Caco-2 (cell line): ENCODE measurements around the gene ADD2. TPM values are rescaled to one million over a fixed set of nuclear protein-coding genes. Genes with fewer than 3 reads are reported as not detected.

Experiments used
- BruUV-seq: library from RNA; stranded (reverse); fragments of 400-500 nt; replicated peaks from 2 replicates; lab custom pipeline; 2021; lab: Mats Ljungman, UMichigan
- CTCF ChIA-PET: fragments of 300-600 bp; sonication (Branson Sonifier 250); formaldehyde crosslinking; loops from one replicate; lab custom pipeline; 2022; ENCODE audit warnings: antibody characterized with exemption; lab: Charles Lee
- POLR2A ChIA-PET: fragments of 300-600 bp; sonication (Branson Sonifier 250); formaldehyde crosslinking; loops from one replicate; lab custom pipeline; 2022; ENCODE audit warnings: antibody characterized with exemption; lab: Charles Lee
- DNase-seq, 2 experiments: peaks; one replicate each; pipeline versions ENCODE4 v3.0.0 to v3.0.0-alpha.2; 2020 to 2022
- H3K27me3 ChIP-seq: replicated peaks from 2 replicates; pipeline ENCODE4 v1.6.0; 2011; ENCODE audit warnings: low read length; ENCODE audit not compliant: control insufficient read depth, insufficient read depth
- H3K36me3 ChIP-seq: 2 replicates; pipeline ENCODE4 v1.5.1; 2011; ENCODE audit warnings: low read length; ENCODE audit not compliant: control insufficient read depth, insufficient read depth
- H3K4me1 ChIP-seq: fragments of 250-450 bp; sonication (Bioruptor Pico); 2 replicates; pipeline ENCODE4 v1.5.1; 2020; ENCODE audit warnings: mild to moderate bottlenecking
- H3K4me3 ChIP-seq: 2 replicates; pipeline ENCODE4 v1.5.1; 2011; ENCODE audit warnings: low read depth, mild to moderate bottlenecking, control low read depth, low read length
- H3K9me3 ChIP-seq: fragments of 250-450 bp; sonication (Bioruptor Pico); 2 replicates; pipeline ENCODE4 v1.5.1; 2020; ENCODE audit warnings: mild to moderate bottlenecking, moderate library complexity
- H3K27ac Mint-ChIP-seq: one replicate; pipeline ENCODE4 v1.8.0; 2022; ENCODE audit warnings: mixed read lengths; ENCODE audit not compliant: unreplicated experiment
- H3K27me3 Mint-ChIP-seq: one replicate; pipeline ENCODE4 v1.8.0; 2022; ENCODE audit warnings: mixed read lengths; ENCODE audit not compliant: insufficient read depth, unreplicated experiment
- H3K36me3 Mint-ChIP-seq: one replicate; pipeline ENCODE4 v1.8.0; 2022; ENCODE audit warnings: mild to moderate bottlenecking, mixed read lengths; ENCODE audit not compliant: insufficient read depth, unreplicated experiment
- H3K4me1 Mint-ChIP-seq: one replicate; pipeline ENCODE4 v1.8.0; 2022; ENCODE audit warnings: low read depth, mixed read lengths; ENCODE audit not compliant: unreplicated experiment
- H3K4me3 Mint-ChIP-seq: one replicate; pipeline ENCODE4 v1.8.0; 2022; ENCODE audit warnings: mild to moderate bottlenecking, moderate library complexity, mixed read lengths; ENCODE audit not compliant: unreplicated experiment
- H3K9me3 Mint-ChIP-seq: one replicate; pipeline ENCODE4 v1.8.0; 2022; ENCODE audit warnings: mixed read lengths; ENCODE audit not compliant: unreplicated experiment
- CTCF ChIP-seq, 2 experiments: fragments of 200-600 bp in 1 of 2; IDR thresholded peaks; 1 replicate in 1 of 2; 2 replicates in 1 of 2; pipeline versions ENCODE4 v1.5.1 to v1.8.0; 2011 to 2022; ENCODE audit warnings: antibody characterized with exemption in 1 of 2, control low read depth in 1 of 2, inconsistent platforms in 1 of 2, low read depth in 1 of 2, low read length in 1 of 2, mild to moderate bottlenecking in 1 of 2, moderate library complexity in 1 of 2; ENCODE audit not compliant: insufficient read depth in 1 of 2, severe bottlenecking in 1 of 2, unreplicated experiment in 1 of 2
- intact Hi-C: fragments of 100-400 bp; cut with micrococcal nuclease; formaldehyde crosslinking; loops from one replicate; pipeline ENCODE4 v1.10.0; 2022; ENCODE audit not compliant: unreplicated experiment
- total RNA-seq: library from RNA; stranded (reverse); gene quantifications from 2 replicates; pipeline ENCODE4 v1.2.3, GENCODE V29; 2022

ADD2 gene
- total RNA-seq, 1 experiment from 2014 or later = not detected

- POLR2A ChIA-PET = no interaction called here
- no peaks in the 10 kb centered on the region for H3K9me3 ChIP-seq
- intact Hi-C loops = no loop called here
Observed at GRCh38 chr2:70703900-70704549, 64.0 kb downstream of the ADD2 start.

GRCh38 chr2:70702711-70703395 lies 65.1 kb downstream of the ADD2 start:
- H3K9me3 ChIP-seq = no peaks in the 10 kb centered on the region
- H3K4me3 Mint-ChIP-seq = no peak overlapping the region
- intact Hi-C loops = no loop called here
- no peak for DNase-seq
- H3K4me3 ChIP-seq = no peak overlapping the region
- H3K4me1 Mint-ChIP-seq = no peaks in the 10 kb centered on the region
- H3K36me3 ChIP-seq = no peaks in the 10 kb centered on the region
- no peaks in the 10 kb centered on the region for H3K9me3 Mint-ChIP-seq
- no peaks in the 10 kb centered on the region for H3K36me3 Mint-ChIP-seq
- BruUV-seq = no TSS peak
- ChIA-PET CTCF (no interaction called here), POLR2A (no interaction called here)
- peaks cover 9% of the 10 kb centered on the region for H3K27me3 Mint-ChIP-seq
- TF ChIP-seq CTCF (IDR thresholded peaks at IDR 0.05; ENCODE audit: insufficient read depth in 1 of 2, low read depth in 1 of 2, low read length in 1 of 2, severe bottlenecking in 1 of 2, unreplicated experiment in 1 of 2) = no peak
- no peaks in the 10 kb centered on the region for H3K27me3 ChIP-seq
- H3K27ac Mint-ChIP-seq = no peak overlapping the region
- no peaks in the 10 kb centered on the region for H3K4me1 ChIP-seq

More at GRCh38 chr2:70703900-70704549, 64.0 kb downstream of the ADD2 start:
- Mint-ChIP-seq H3K9me3 (no peaks in the 10 kb centered on the region), H3K36me3 (no peaks in the 10 kb centered on the region), H3K27ac (no peak overlapping the region), H3K4me1 (no peaks in the 10 kb centered on the region), H3K27me3 (peaks cover 12% of the 10 kb centered on the region), H3K4me3 (no peak overlapping the region)
- no peak for TF ChIP-seq CTCF (IDR thresholded peaks at IDR 0.05; ENCODE audit: insufficient read depth in 1 of 2, low read depth in 1 of 2, low read length in 1 of 2, severe bottlenecking in 1 of 2, unreplicated experiment in 1 of 2)
- H3K27me3 ChIP-seq = no peaks in the 10 kb centered on the region
- DNase-seq = no peak
- H3K36me3 ChIP-seq = no peaks in the 10 kb centered on the region
- H3K4me3 ChIP-seq = no peak overlapping the region
- BruUV-seq = no TSS peak
- CTCF ChIA-PET = no interaction called here
- H3K4me1 ChIP-seq = no peaks in the 10 kb centered on the region

- Mint-ChIP-seq H3K9me3 (no peaks in the 10 kb centered on the region), H3K27ac (no peak overlapping the region), H3K27me3 (peaks cover 10% of the 10 kb centered on the region), H3K4me1 (no peaks in the 10 kb centered on the region), H3K4me3 (no peak overlapping the region), H3K36me3 (no peaks in the 10 kb centered on the region)
- no peaks in the 10 kb centered on the region for H3K4me1 ChIP-seq
- no peaks in the 10 kb centered on the region; the same call in 1 of the 2 replicates for H3K27me3 ChIP-seq
- BruUV-seq = no TSS peak
- DNase-seq = no peak
- TF ChIP-seq CTCF (IDR thresholded peaks at IDR 0.05; ENCODE audit: insufficient read depth in 1 of 2, low read depth in 1 of 2, low read length in 1 of 2, severe bottlenecking in 1 of 2, unreplicated experiment in 1 of 2) = no peak
- POLR2A ChIA-PET = no interaction called here
- CTCF ChIA-PET = no interaction called here
- no peaks in the 10 kb centered on the region for H3K9me3 ChIP-seq
- intact Hi-C loops = no loop called here
- H3K36me3 ChIP-seq = no peaks in the 10 kb centered on the region
- no peak overlapping the region for H3K4me3 ChIP-seq
Observed at GRCh38 chr2:70698847-70699246, 69.2 kb downstream of the ADD2 start.
